OCI-LY7 (cell line): ENCODE measurements around the gene LHPP.

Experiments used
- EZH2phosphoT487 ChIP-seq: fragments of 200-600 bp; sonication (generic); IDR thresholded peaks from 2 replicates; pipeline ENCODE4 v1.6.1; 2018; ENCODE audit warnings: low read depth, borderline replicate concordance, mild to moderate bottlenecking, mixed run types, antibody characterized with exemption, low read length, moderate library complexity, mixed read lengths
- TF ChIP-seq, protein P1 (sequence below): fragments of 200-600 bp; sonication (generic); conservative IDR thresholded peaks from 2 replicates; pipeline ENCODE4 v1.5.1; 2014; ENCODE audit warnings: mild to moderate bottlenecking, antibody characterized with exemption, low read length, moderate library complexity, mixed read lengths

DNA sequence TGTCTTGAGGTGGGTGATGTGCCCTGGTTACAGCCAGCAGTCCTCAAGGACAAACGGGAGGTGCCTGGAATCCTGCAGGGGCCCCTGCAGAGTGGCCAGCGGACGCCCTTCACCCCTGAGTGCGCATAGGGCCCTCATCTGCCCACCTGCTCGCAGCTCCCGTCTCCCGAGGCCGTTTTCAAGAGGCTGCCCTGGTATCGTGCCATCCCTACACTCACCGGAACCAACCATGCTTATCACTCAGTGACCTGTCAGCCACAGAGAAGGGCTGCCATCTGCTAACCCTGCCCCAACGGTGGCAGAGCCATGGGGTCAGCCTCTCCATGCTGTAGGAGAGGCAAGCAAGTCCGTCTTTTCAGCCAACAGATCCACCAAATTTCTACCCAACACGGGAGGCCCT is 160.5 kb downstream of the LHPP start:
- TF ChIP-seq, protein P1, sequence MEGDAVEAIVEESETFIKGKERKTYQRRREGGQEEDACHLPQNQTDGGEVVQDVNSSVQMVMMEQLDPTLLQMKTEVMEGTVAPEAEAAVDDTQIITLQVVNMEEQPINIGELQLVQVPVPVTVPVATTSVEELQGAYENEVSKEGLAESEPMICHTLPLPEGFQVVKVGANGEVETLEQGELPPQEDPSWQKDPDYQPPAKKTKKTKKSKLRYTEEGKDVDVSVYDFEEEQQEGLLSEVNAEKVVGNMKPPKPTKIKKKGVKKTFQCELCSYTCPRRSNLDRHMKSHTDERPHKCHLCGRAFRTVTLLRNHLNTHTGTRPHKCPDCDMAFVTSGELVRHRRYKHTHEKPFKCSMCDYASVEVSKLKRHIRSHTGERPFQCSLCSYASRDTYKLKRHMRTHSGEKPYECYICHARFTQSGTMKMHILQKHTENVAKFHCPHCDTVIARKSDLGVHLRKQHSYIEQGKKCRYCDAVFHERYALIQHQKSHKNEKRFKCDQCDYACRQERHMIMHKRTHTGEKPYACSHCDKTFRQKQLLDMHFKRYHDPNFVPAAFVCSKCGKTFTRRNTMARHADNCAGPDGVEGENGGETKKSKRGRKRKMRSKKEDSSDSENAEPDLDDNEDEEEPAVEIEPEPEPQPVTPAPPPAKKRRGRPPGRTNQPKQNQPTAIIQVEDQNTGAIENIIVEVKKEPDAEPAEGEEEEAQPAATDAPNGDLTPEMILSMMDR, result no peak
- no peak for TF ChIP-seq EZH2phosphoT487
